Measurements from ENCODE around the gene MYOD1.

Gene MYOD1

DNA sequence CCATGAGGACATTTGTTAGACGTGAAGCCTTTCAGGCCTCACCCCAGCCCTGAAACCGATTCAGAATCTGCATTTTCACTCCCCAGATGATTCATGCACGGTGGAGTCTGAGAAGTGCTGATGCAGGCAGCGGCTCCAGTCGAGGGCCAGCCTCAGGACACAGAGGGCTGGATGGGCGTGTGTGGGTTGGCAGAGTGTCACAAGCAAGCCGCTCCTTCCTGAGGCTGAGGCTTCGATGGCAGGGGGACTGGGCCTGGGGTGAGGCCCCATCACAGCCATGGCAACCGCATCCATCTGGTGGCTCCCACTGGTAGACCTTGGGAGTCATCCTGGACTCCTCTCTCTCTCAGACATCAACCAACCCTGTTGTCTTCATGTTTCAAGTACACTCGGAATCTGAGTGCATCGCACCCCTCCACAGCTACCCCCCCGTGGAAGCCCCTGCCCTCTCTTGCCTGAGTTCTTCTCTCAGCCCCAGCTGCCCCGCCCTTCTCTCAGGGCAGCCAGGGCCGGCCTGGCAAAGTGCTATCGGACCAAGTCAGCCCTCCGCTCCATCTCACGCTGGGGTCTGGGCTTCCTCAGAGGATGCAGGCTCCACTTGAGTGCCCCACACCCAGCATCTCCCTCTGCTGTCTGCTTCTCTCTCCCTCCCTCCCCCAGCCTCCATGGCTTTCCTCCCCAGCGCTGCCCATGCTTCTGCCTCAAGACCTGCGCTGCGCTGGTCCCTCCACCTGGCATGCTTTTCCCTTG, 25.8 kb downstream of the MYOD1 start:
- no peak for TF ChIP-seq ZNF274 (IDR thresholded peaks at IDR 0.05; ENCODE audit: low read depth, low read length)
- no peak overlapping the region for H3K4me3 ChIP-seq (ENCODE audit: low read length)

DNA sequence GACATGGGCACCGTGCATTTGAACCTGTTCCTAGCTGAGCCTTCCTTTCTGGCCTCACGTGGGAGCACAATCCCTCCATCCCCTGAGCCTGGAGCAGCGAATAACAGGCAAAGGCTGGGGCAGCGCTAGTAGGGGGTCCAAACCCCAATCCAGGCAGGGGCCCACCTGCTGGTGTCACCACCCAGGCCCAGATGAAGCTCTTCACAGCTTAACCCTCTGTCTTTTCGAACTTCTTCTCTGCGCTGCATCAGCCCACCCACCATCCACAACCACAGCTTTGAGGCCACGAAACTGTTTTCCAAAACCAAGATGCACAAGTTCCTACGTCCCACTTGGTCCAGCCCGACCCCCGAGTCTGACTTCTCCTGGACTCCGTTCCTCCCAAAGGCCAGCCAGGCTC, 26.7 kb downstream of the MYOD1 start:
- TF ChIP-seq ZNF274 (IDR thresholded peaks at IDR 0.05; ENCODE audit: low read depth, low read length): no peak
- no peak overlapping the region for H3K4me3 ChIP-seq (ENCODE audit: low read length)

DNA sequence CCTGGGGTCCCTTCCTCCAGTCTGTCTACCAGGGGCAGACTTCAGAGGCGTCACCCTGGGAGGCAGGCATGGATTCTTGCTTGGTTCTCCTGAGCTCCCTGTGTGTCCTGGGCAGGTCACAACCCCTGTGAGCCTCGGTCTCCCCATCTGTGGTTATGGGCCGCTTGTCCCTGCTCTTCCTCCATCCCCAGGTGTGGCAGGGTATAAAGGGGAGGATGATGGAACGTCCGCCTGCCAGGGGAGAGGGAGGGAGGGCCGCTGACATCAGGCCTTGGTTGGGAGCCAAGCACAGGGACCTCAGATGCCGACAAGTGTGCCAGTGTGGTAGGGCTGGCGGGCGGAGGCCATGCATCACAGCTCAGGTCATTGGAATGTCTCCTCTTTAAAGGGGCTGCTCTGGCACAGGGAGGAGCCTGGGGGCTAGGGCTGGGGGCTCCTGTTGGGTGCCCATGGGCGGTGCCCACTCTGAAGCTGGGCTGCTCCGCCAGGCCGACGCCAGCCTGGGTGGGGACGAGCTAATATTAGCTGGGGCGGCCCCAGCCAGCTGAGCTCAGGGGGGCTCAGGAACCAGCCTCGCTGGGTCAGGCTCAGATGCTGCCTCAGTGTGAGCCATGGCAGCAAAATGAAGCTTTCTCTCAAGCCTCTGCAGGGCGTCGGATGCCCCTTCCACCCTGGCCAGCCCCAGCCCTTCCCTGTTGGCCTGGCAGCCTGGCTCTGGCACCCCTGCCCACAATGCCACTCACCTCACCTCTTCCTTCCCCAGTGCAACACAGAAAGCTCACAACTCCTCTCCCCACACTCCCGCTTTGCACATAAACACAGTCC, 28.0 kb downstream of the MYOD1 start:
- no peak overlapping the region for H3K4me3 ChIP-seq (ENCODE audit: low read length)

DNA sequence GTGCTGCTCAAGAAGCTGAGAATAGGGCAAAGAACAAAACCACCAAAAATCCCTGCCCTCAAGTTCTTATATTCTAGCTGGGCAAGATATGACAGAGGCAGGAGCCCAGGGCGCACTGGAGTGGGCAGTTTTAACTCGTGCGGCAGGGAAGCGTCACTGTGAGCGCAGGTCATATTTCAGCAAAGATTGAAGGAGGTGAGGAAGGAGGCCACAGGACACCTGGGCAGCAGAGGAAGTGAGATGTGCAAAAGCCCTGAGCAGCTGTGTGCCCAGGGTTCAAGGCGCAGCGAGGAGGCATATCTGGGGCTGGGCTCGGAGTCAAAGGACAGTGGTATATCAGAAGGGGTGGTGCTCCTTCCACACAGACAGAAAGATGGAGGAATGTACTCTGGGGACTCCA, 28.7 kb downstream of the MYOD1 start:
- H3K4me3 ChIP-seq (ENCODE audit: low read length): no peak overlapping the region
- no peak for TF ChIP-seq ZNF274 (IDR thresholded peaks at IDR 0.05; ENCODE audit: low read depth, low read length)

More for the DNA sequence above, 28.0 kb downstream of the MYOD1 start:
- TF ChIP-seq ZNF274 (IDR thresholded peaks at IDR 0.05; ENCODE audit: low read depth, low read length): no peak

DNA sequence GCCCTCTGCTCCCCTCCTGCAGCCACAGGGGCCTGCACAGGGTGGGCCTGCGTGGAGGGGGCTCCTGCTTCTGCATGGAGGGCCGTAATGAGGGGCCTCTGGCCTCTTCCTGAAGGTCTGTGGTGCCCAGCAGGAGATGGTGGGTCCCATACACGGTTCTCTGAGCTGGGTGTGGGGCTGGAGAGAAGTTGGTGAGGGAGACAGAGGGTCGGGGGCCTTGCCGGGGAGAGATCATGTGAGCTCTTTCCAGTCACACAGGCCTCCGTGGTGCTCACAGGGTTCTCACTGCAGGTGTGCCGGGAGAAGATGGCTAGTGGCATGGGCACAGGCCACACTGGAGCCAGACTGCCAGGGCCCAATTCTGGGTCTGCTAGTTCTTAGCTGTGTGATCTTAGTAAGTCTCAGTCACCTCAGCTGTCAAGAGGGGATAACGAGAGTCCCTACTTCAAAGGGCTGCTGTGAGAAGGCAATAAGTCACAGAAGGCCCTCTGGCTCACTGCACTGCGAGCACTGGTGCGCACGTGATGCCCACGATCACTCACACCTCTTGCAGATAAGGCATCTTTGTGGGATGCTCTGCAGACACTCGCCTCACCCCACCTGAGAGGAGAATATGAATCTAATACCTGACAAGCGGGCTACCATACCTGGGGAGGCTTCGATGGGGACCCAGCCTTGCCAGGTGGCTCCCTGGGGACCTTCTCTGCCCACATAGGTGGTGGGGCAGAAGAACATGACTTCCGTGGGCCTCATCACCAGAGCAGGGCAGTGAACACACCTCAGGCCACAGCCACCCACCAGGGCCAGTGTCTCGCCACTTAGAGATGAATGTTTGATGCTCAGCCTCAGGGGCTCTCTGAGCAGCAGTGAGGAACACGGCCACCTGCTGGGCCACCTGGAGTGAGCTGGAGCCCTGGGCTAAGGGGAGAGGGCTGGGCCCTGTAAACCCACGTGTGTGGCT, 29.7 kb downstream of the MYOD1 start:
- no peak for TF ChIP-seq ZNF274 (IDR thresholded peaks at IDR 0.05; ENCODE audit: low read depth, low read length)

DNA sequence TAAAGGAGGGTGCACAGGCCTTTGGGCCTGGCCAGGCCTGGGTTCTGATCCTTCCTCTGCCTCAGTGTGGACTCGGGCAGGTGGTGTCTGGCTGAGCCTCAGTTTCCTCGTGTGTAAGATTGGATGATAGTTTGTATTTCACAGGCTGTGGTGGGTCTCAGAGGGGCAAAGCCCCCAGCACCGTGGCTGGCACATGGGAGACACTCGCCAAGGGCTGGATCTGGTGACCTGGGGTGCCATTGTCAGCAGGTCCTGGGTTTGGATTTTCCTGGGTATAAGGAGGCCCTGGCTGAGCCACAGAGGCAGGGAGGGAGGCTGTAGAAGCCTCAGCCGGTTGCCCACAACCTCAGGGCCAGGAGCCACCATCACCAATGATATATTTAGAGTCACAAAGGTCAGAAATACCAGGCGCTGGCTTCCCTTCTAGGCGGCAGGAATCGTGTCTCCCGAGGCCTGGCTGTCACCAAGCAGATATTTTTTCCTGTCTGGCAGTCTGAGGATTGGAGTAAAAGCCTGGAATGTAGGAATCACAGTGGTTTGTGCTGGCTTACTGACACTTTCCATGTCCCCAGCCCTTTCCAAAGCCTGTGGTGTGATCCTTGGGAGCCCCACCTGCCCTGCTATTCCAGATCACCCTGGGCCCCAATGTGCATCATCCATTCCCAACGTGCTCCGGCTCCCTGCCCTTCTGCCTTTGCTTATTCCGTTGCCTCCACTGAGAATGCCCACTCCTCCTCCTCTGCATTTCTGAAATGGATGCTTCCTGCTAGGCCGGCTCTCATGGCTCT, 30.8 kb downstream of the MYOD1 start:
- H3K4me3 ChIP-seq (ENCODE audit: low read length): no peak overlapping the region
- no peak for TF ChIP-seq ZNF274 (IDR thresholded peaks at IDR 0.05; ENCODE audit: low read depth, low read length)

More for the DNA sequence above, 29.7 kb downstream of the MYOD1 start:
- H3K4me3 ChIP-seq (ENCODE audit: low read length): no peak overlapping the region

DNA sequence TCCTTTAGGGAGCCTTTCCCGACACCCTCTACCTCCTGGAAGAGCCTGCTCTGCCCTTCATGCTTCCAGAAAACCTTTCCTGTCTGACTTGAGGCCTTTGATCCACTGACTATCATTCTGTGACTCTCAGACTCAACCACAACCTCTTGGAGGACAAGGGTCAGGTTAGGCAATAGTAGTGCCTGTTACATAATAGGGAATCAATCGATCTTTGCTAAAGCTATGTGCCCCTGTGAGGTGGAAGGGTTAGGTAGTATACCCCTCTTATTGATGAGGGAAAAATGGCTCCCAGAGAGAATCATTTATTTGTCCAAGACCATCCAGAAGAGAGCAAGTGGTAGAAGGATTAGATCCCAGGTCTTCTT, 31.4 kb downstream of the MYOD1 start:
- H3K4me3 ChIP-seq (ENCODE audit: low read length): no peak overlapping the region
- TF ChIP-seq ZNF274 (IDR thresholded peaks at IDR 0.05; ENCODE audit: low read depth, low read length): no peak

DNA sequence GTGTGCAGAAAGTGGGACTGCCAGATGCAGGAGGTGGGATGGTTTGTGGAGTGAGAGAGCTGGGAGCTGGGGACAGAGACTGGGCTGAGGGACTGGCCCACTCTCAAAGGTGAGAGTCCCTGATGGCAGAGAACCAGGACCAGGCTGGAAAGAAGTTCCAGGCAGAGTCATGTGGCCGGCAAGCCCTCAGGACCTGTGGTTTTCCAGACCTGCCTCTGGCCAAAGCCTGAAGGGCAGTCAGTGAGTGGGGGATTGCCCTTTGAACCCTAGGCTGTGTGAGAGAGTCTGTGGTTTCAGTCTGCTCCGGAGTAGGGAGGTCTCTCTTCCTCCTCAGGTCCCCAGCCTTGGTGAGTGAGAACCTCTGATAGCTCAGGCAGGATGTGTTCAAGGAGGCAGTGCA, 32.2 kb downstream of the MYOD1 start:
- no peak for TF ChIP-seq ZNF274 (IDR thresholded peaks at IDR 0.05; ENCODE audit: low read depth, low read length)
- H3K4me3 ChIP-seq (ENCODE audit: low read length): no peak overlapping the region

DNA sequence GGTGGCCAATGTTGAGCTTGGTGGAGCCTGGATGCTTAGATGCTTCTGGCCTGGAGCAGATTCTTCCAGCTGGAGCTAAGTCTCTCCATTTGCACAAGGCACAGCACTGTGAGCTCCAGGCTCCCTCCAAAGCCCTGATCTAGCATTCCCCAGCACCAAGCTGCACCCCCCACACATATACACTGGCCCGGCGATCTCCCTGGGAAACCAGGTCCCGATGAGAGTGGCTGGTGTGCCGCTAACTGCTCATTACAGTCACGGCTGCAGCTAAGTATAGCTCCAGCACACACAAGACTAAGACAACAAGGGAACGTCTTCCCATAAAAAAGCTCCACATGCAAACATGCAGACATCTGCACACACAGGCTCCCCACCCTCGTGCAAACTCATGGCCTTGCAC, 32.8 kb downstream of the MYOD1 start:
- no peak for TF ChIP-seq ZNF274 (IDR thresholded peaks at IDR 0.05; ENCODE audit: low read depth, low read length)
- H3K4me3 ChIP-seq (ENCODE audit: low read length): no peak overlapping the region

DNA sequence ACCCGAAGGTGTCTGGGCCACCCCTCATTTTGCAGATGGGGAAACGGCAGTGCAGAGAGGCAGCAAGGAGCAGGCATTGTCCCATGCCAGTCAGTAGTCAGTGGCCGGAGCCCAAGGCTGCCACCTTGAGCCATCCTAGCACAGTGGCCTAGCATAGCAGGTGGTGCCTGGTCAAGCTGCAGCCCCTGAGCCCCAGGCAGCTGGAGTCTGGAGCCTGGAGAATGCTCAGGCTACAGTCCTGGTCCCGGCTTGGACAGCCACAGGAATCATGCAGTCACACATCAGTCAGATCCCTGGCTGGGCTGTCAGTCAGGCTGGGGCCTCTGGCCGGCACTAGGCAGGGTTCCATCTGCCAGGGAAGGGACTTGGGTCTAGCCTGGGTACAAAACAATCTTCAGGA, 33.8 kb downstream of the MYOD1 start:
- no peak for TF ChIP-seq ZNF274 (IDR thresholded peaks at IDR 0.05; ENCODE audit: low read depth, low read length)
- no peak overlapping the region for H3K4me3 ChIP-seq (ENCODE audit: low read length)

DNA sequence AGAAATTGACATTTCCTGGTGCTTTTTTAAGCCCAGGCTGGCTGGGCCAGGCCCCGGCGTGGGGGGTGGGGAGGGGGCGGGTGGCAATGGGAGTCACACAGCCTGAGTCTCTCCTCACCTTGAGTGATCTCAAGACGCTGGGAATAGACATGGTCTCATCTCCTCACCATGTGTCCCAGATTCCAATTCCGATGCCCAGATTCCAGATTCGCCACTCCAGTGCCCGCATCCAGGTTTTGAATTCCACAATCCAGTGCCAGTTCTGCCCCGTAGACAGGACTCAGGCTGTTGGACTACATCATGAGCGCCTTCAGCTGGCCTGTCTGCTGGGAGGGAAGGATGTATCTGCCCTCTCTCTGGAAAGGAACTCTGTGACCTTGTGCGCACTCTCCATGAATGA, 34.3 kb downstream of the MYOD1 start:
- no peak for TF ChIP-seq ZNF274 (IDR thresholded peaks at IDR 0.05; ENCODE audit: low read depth, low read length)
- no peak overlapping the region for H3K4me3 ChIP-seq (ENCODE audit: low read length)

DNA sequence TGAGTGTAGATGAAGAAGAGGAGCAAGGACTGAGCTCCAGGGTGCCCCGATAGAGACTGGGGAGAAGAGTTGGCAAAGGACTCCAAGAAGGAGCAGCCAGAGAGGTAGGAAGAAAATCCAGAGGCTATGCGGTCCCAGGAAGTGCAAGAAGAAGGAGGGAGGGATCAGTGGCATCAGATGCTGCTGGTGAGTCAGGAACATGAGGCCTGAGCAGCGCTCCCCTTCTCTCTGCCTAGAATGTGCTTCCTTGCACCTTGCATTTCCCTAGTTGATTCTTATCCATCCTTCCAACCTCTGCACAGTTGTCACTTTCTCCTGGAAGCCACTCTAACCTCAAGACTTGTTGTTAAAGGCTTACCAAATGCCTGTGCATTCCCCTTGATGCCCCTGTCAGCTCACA, 36.5 kb downstream of the MYOD1 start:
- no peak overlapping the region for H3K4me3 ChIP-seq (ENCODE audit: low read length)
- no peak for TF ChIP-seq ZNF274 (IDR thresholded peaks at IDR 0.05; ENCODE audit: low read depth, low read length)

Measured in GM08714 (cell line).